Transverse colon (tissue), 4 donors: Measurements from ENCODE around the gene KLHL21. TPM values are rescaled to one million over a fixed set of nuclear protein-coding genes. Genes with fewer than 3 reads are reported as not detected.

Source experiments
- DNase-seq: peaks from one replicate; pipeline ENCODE4 v3.0.0-alpha.2; 2019
- H3K27ac ChIP-seq, 4 donors: fragments of 200-600 bp; sonication (generic); 2 replicates each; pipeline ENCODE4 v1.5.1; 2016 to 2018; ENCODE audit warnings: inconsistent platforms in 4 of 4
- H3K27me3 ChIP-seq: fragments of 200-600 bp; sonication (generic); 2 replicates; pipeline ENCODE4 v1.5.1; 2017; ENCODE audit warnings: inconsistent platforms
- H3K36me3 ChIP-seq, 4 donors: fragments of 200-600 bp; sonication (generic); 2 replicates each; pipeline ENCODE4 v1.5.1; 2017 to 2019; ENCODE audit warnings: inconsistent platforms in 4 of 4
- H3K4me1 ChIP-seq, 4 donors: fragments of 200-600 bp; sonication (generic); 2 replicates each; pipeline ENCODE4 v1.5.1; 2017 to 2020; ENCODE audit warnings: inconsistent platforms in 4 of 4
- H3K4me3 ChIP-seq, 4 donors: fragments of 200-600 bp; sonication (generic); 1 replicate in 1 of 4; 2 replicates in 3 of 4; pipeline versions ENCODE4 v1.5.1 to v1.6.1; 2017 to 2019; ENCODE audit warnings: inconsistent platforms in 4 of 4
- H3K9me3 ChIP-seq, 2 donors: fragments of 200-600 bp; sonication (generic); 2 replicates each; pipeline ENCODE4 v1.5.1; 2017 to 2019; ENCODE audit warnings: inconsistent platforms in 2 of 2
- EP300 ChIP-seq: sonication (generic); formaldehyde crosslinking; IDR thresholded peaks from one replicate; pipeline ENCODE4 v1.6.1; 2017; ENCODE audit warnings: antibody characterized with exemption, low read depth
- POLR2A ChIP-seq: fragments of 450-650 bp; IDR thresholded peaks from one replicate; pipeline ENCODE4 v1.6.1; 2016; ENCODE audit warnings: antibody characterized with exemption, mild to moderate bottlenecking, moderate library complexity
- POLR2AphosphoS5 ChIP-seq, 3 donors: sonication (generic); formaldehyde crosslinking; IDR thresholded peaks; one replicate each; pipeline ENCODE4 v1.6.1; 2016; ENCODE audit warnings: antibody characterized with exemption in 3 of 3
- WGBS, 2 donors: methylation state at CpG; one replicate each; pipeline ENCODE4 v1.1.5; 2018; ENCODE audit warnings: low coverage in 1 of 2; 5-methylcytosine and 5-hydroxymethylcytosine counted together
- in situ Hi-C, 4 donors: fragments of 200-750 bp; cut with MboI; loops; one replicate each; pipeline versions ENCODE4 v1.15.0 to v1.15.1; 2017; ENCODE audit warnings: low sequenced_read_pairs in 3 of 4, low pct_ligation_motif_present in 1 of 4, low pct_unique_long_range_greater_than_20kb in 1 of 4
- intact Hi-C: fragments of 100-400 bp; cut with DNase I; formaldehyde crosslinking; loops from one replicate; pipeline ENCODE4 v1.15.1; 2023; ENCODE audit warnings: low total_unique reads
- total RNA-seq, 4 donors: library from RNA; depleted of rRNA; stranded (reverse); fragments of >200 nt; gene quantifications; one replicate each; pipeline ENCODE4 v1.1.0, GENCODE V29; 2016
- TF ChIP-seq, protein P1 (sequence below), 5 experiments: fragments of 200-600 bp in 3 of 5; fragments of 450-650 bp in 2 of 5; sonication (generic) in 3 of 5; IDR thresholded peaks; 1 replicate in 2 of 5; 2 replicates in 3 of 5; pipeline ENCODE4 v1.5.1; 2016 to 2017; ENCODE audit warnings: antibody characterized with exemption in 5 of 5, inconsistent platforms in 3 of 5, mild to moderate bottlenecking in 2 of 5, moderate library complexity in 1 of 5

The KLHL21 gene
- total RNA-seq, 4 donors from 2014 or later: 23.6 to 67.7 (median 36.1) TPM

DNA sequence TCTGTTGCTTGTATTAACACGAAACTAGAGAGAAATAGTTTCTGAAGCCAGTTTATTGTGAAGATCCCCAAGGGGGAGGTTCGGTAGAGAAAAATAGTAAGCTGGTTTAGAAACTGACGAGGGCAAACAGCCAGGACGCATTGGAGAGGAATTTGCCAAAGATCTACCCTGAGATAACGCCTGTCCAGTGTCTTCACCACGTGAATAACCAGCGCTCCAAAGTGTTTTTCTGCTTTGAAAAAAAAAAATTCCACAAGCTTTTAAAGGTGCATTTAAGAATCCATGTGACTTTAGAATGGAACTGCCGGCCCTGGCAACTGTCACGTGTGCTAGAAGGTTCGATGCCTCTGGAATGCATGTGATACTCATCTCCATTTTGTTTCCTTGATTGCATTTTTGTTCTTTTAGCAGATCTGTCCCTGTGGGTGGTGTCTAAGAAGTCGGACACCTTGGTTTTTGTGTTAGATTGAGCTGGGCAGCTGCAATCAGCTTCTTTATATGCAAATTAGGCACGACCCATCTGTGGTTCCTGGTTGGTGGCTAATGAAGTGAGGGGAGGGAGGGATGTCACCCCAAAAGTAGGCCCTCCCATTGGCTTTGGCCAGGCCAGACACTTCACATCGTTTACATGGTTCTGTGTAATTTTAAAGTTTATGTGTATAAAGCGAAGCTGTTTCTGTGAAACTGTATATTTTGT lies 20.7 kb upstream of the KLHL21 start:
- H3K27ac ChIP-seq: peak overlapping the region in 1 of 4 donors; percentile 93
- in situ Hi-C loops: loop anchor here in 1 of 4 donors (10.0 kb wide), 1 partner anchor 49 kb away; the partner anchor contains the start of gene ZBTB48

DNA sequence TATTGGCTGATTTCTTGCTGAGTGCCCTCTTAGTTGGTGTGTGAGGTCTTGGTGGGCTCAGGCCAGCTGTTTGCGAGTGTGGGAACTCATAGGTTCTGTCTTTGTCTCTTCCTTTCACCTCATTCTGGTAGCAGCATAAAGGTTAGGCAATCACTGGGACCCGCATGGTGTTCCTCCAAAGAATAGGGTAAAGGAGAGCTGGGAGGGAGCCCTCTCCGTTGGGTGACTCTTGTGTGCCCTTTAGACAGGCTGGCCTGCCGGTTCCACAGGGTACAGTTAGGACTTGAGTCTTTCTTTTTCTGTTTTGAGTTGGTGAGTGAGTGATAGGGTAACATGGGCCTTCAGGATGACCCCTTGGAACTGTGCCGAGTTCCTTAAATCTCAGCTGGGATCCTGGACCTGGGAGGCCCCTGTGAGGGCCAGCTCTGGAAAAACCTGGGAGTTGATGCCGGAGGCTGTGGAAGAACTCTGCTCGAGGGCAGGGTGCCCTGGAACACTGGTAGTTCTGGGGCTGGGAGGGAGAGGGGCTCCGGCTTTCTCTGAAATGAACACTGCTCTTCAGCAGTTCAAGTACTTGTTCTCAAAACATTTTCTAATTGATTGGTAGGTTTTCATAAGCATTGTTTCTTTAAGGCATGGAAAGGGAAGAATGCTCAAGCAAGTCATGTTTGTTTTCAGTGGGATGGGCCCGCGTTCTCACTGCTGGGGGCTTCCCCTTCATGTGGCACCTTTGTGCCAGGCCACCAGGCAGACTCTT lies 19.9 kb upstream of the KLHL21 start:
- WGBS, 2 donors: 85% methylated on average over 10 of the region's 10 CpGs; no CpG with 5 or more reads in 1 of the 2 donors
- DNase-seq: no peak
- TF ChIP-seq EP300 (no peak), POLR2A (no peak), POLR2AphosphoS5 (IDR thresholded peaks at IDR 0.05) (no peak)
- TF ChIP-seq, protein P1, sequence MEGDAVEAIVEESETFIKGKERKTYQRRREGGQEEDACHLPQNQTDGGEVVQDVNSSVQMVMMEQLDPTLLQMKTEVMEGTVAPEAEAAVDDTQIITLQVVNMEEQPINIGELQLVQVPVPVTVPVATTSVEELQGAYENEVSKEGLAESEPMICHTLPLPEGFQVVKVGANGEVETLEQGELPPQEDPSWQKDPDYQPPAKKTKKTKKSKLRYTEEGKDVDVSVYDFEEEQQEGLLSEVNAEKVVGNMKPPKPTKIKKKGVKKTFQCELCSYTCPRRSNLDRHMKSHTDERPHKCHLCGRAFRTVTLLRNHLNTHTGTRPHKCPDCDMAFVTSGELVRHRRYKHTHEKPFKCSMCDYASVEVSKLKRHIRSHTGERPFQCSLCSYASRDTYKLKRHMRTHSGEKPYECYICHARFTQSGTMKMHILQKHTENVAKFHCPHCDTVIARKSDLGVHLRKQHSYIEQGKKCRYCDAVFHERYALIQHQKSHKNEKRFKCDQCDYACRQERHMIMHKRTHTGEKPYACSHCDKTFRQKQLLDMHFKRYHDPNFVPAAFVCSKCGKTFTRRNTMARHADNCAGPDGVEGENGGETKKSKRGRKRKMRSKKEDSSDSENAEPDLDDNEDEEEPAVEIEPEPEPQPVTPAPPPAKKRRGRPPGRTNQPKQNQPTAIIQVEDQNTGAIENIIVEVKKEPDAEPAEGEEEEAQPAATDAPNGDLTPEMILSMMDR (IDR thresholded peaks at IDR 0.05): no peak
- no peak overlapping the region for H3K27ac ChIP-seq
- peaks cover 0 to 23% (median 4%) of the 10 kb centered on the region in 4 donors for H3K36me3 ChIP-seq
- no peak overlapping the region for H3K4me3 ChIP-seq
- H3K4me1 ChIP-seq: peaks cover 10 to 22% (median 17%) of the 10 kb centered on the region in 4 donors
- no peaks in the 10 kb centered on the region for H3K27me3 ChIP-seq
- intact Hi-C loops: no loop called here
- H3K9me3 ChIP-seq: no peaks in the 10 kb centered on the region
- in situ Hi-C loops: loop anchor here in 1 of 4 donors (10.0 kb wide), 1 partner anchor 48 kb away; the partner anchor contains the start of gene ZBTB48

More for the DNA sequence above, 20.7 kb upstream of the KLHL21 start:
- intact Hi-C loops: no loop called here
- H3K9me3 ChIP-seq: no peaks in the 10 kb centered on the region
- DNase-seq: no peak
- peaks cover 10 to 22% (median 17%) of the 10 kb centered on the region in 4 donors for H3K4me1 ChIP-seq
- H3K36me3 ChIP-seq: peaks cover 0 to 23% (median 4%) of the 10 kb centered on the region in 4 donors
- no peaks in the 10 kb centered on the region for H3K27me3 ChIP-seq
- TF ChIP-seq, protein P1 (IDR thresholded peaks at IDR 0.05): no peak
- TF ChIP-seq EP300: no peak
- H3K4me3 ChIP-seq: no peak overlapping the region
- WGBS, 2 donors: 68 to 80% methylated on average over 11 to 14 of the region's 14 CpGs

DNA sequence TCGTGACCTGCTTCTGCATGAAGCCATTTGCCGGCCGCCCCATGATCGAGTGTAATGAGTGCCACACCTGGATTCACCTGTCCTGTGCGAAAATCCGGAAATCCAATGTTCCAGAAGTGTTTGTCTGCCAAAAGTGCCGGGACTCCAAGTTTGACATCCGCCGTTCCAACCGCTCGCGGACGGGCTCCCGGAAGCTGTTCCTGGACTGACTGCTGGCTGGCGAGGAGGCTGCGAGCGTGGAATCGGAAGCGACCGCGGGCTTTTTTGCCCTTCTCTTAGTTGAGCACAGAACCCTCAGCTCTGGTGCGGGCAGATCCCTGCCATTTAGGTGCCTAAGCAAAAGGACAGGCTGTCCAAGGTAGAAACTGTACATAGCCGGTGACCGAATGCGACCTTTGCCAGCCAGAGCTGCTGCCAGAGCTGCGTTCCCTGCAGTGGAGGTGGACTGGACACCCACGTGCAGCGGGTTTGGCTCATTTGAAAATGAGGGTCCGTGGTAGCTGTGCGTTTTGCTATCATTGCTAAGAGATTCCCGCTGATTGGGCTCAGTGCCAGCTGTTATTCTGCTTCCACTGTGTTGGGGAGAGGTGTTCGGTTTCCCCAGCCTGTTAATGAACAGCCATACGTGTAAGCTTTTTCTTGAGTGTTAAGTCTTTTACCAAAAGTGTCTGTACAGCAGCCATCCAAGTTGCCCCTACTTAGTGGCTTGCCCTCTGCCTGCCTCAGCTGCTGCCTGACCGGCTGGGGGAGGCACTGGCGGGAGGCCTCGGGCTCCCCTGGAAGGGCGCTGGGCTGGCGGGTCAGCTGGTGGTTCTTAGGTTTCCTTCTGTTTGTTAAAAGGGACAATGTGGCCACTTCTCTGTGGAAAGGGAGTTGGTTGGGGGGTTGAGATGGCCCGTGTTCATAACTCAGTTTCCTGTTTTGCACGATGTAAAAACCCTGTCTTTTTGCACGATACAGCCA lies 19.0 kb upstream of the KLHL21 start:
- 94% methylated on average over 41 of the region's 41 CpGs; no CpG with 5 or more reads in 1 of the 2 donors for WGBS, 2 donors
- no peak overlapping the region for H3K27ac ChIP-seq
- H3K27me3 ChIP-seq: no peaks in the 10 kb centered on the region
- in situ Hi-C loops (loop anchor here in 1 of 4 donors (10.0 kb wide), 1 partner anchor 47 kb away; the partner anchor contains the start of gene ZBTB48), intact Hi-C loops (no loop called here)
- no peak for DNase-seq
- H3K9me3 ChIP-seq: no peaks in the 10 kb centered on the region
- TF ChIP-seq EP300 (no peak), POLR2AphosphoS5 (IDR thresholded peaks at IDR 0.05) (no peak), POLR2A (no peak)
- TF ChIP-seq, protein P1 (IDR thresholded peaks at IDR 0.05): no peak
- H3K4me1 ChIP-seq: peaks cover 9 to 19% (median 15%) of the 10 kb centered on the region in 4 donors
- no peak overlapping the region for H3K4me3 ChIP-seq
- H3K36me3 ChIP-seq: peaks cover 0 to 23% (median 4%) of the 10 kb centered on the region in 4 donors
